OCI-LY7 (cell line): ENCODE data around the gene BRD9. TPM values are rescaled to one million over a fixed set of nuclear protein-coding genes. Genes with fewer than 3 reads are reported as not detected.
"Not testable (repeated sequence)": the region's sequence is repeated elsewhere in the genome, so short reads cannot be mapped to it uniquely, and the experiment has no call there.

Experiments
- BruUV-seq: library from RNA; stranded (reverse); fragments of 400-500 nt; replicated peaks from 2 replicates; lab custom pipeline; 2021; lab: Mats Ljungman, UMichigan
- CTCF ChIA-PET: fragments of 300-600 bp; sonication (Branson Sonifier 250); formaldehyde crosslinking; loops from one replicate; lab custom pipeline; 2022; ENCODE audit warnings: antibody characterized with exemption; ENCODE audit not compliant: unreplicated experiment; lab: Charles Lee
- POLR2A ChIA-PET: fragments of 300-600 bp; sonication (Branson Sonifier 250); formaldehyde crosslinking; loops from one replicate; lab custom pipeline; 2022; ENCODE audit warnings: antibody characterized with exemption; lab: Charles Lee
- DNase-seq: peaks from one replicate; pipeline ENCODE4 v3.0.0-alpha.2; 2015; ENCODE audit warnings: low spot score
- H2AFZ ChIP-seq: fragments of 200-600 bp; sonication (generic), shearing (Covaris generic); 2 replicates; pipeline ENCODE4 v1.6.1; 2014; ENCODE audit warnings: mild to moderate bottlenecking, antibody characterized with exemption, low read length, moderate library complexity
- H3K27ac ChIP-seq: fragments of 200-600 bp; sonication (generic); 2 replicates; pipeline ENCODE4 v1.5.1; 2014; ENCODE audit warnings: mixed run types, low read depth, mild to moderate bottlenecking, moderate library complexity, low read length, inconsistent platforms; ENCODE audit not compliant: poor library complexity, severe bottlenecking
- H3K36me3 ChIP-seq: fragments of 200-600 bp; sonication (generic); 2 replicates; pipeline ENCODE4 v1.6.1; 2014; ENCODE audit warnings: mild to moderate bottlenecking, antibody characterized with exemption, low read length, moderate library complexity, mixed read lengths; ENCODE audit not compliant: insufficient read depth
- H3K4me1 ChIP-seq: fragments of 200-600 bp; sonication (generic); 2 replicates; pipeline ENCODE4 v1.5.1; 2014; ENCODE audit warnings: mild to moderate bottlenecking, low read length; ENCODE audit not compliant: insufficient read depth, poor library complexity, severe bottlenecking
- H3K4me2 ChIP-seq: fragments of 200-600 bp; sonication (generic); 2 replicates; pipeline ENCODE4 v1.6.1; 2014; ENCODE audit warnings: mild to moderate bottlenecking, low read length
- H3K4me3 ChIP-seq: fragments of 200-600 bp; sonication (generic); 2 replicates; pipeline ENCODE4 v1.5.1; 2014; ENCODE audit warnings: mild to moderate bottlenecking, low read depth, low read length; ENCODE audit not compliant: poor library complexity, severe bottlenecking
- H3K79me2 ChIP-seq: fragments of 200-600 bp; sonication (generic); 2 replicates; pipeline ENCODE4 v1.6.1; 2016; ENCODE audit warnings: low read depth, mild to moderate bottlenecking, low read length, moderate library complexity, mixed read lengths; ENCODE audit not compliant: insufficient read depth
- H3K9me2 ChIP-seq: fragments of 200-600 bp; sonication (generic); 2 replicates; pipeline ENCODE4 v1.6.1; 2016; ENCODE audit warnings: mild to moderate bottlenecking, low read length, mixed read lengths; ENCODE audit not compliant: insufficient read depth
- H3K9me3 ChIP-seq: fragments of 200-600 bp; sonication (generic); 2 replicates; pipeline ENCODE4 v1.6.1; 2014; ENCODE audit warnings: mild to moderate bottlenecking, mixed run types, low read length, mixed read lengths
- H4K20me1 ChIP-seq: fragments of 200-600 bp; sonication (generic); 2 replicates; pipeline ENCODE4 v1.6.1; 2014; ENCODE audit warnings: mild to moderate bottlenecking, antibody characterized with exemption, low read length, moderate library complexity, mixed read lengths; ENCODE audit not compliant: insufficient read depth
- CTCF ChIP-seq: fragments of 200-600 bp; sonication (generic); conservative IDR thresholded peaks from 2 replicates; pipeline ENCODE4 v1.5.1; 2014; ENCODE audit warnings: mild to moderate bottlenecking, antibody characterized with exemption, low read length, moderate library complexity, mixed read lengths
- EZH2phosphoT487 ChIP-seq: fragments of 200-600 bp; sonication (generic); IDR thresholded peaks from 2 replicates; pipeline ENCODE4 v1.6.1; 2018; ENCODE audit warnings: low read depth, borderline replicate concordance, mild to moderate bottlenecking, mixed run types, antibody characterized with exemption, low read length, moderate library complexity, mixed read lengths
- intact Hi-C: fragments of 100-400 bp; cut with micrococcal nuclease; formaldehyde crosslinking; loops from one replicate; pipeline ENCODE4 v1.10.0; 2022; ENCODE audit not compliant: unreplicated experiment
- total RNA-seq, 2 experiments: library from RNA; depleted of rRNA in 1 of 2; stranded (reverse); fragments of >200 nt in 1 of 2; shearing (Covaris generic) in 1 of 2; gene quantifications; 2 replicates each; pipeline ENCODE4 v1.2.3, GENCODE V29; 2014 to 2022

Gene BRD9
- total RNA-seq, 2 experiments from 2014 or later, result 46.7 to 78.7 TPM

GRCh38 chr5:916441-917293 is 24.1 kb upstream of the BRD9 start:
- no peak overlapping the region for H2AFZ ChIP-seq
- no peaks in the 10 kb centered on the region for H3K9me3 ChIP-seq
- no peaks in the 10 kb centered on the region for H4K20me1 ChIP-seq
- H3K4me2 ChIP-seq, result no peak overlapping the region
- H3K27ac ChIP-seq, result no peak overlapping the region
- POLR2A ChIA-PET, result no interaction called here
- intact Hi-C loops, result no loop called here
- H3K79me2 ChIP-seq, result no peaks in the 10 kb centered on the region
- no peaks in the 10 kb centered on the region for H3K4me1 ChIP-seq
- TF ChIP-seq CTCF (no peak), EZH2phosphoT487 (no peak)
- H3K36me3 ChIP-seq, result peaks cover 80% of the 10 kb centered on the region
- H3K9me2 ChIP-seq, result no peaks in the 10 kb centered on the region
- DNase-seq, result no peak
- CTCF ChIA-PET, result interaction anchor here (0.6 kb wide), 1 partner anchor 1297 kb away, joined by 3 read pairs; no protein-coding TSS in a partner anchor
- BruUV-seq, result no TSS peak
- H3K4me3 ChIP-seq, result no peak overlapping the region

DNA sequence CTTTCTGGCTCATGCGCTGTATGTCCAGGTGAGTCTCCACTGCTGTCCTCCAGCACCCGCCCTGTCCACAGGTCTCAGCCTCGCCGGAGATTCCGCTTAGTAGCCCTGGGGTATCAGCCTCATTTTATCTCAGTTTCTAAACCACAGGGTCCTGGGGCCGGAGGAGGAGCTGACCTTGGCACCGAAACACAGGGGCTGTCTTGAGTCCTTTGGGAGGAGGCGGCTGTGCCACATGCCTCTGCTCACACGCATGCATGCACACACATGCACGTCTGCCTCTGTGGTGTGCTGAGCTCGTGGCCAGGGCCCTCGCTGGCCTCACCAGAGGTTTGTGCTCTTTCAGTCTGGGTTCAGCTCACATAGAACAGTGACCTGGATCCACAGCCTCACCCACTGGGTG is 23.3 kb upstream of the BRD9 start:
- ChIA-PET CTCF (no interaction called here), POLR2A (no interaction called here)
- no peak overlapping the region for H3K27ac ChIP-seq
- BruUV-seq, result no TSS peak
- H4K20me1 ChIP-seq, result no peaks in the 10 kb centered on the region
- no peak for DNase-seq
- TF ChIP-seq EZH2phosphoT487 (no peak), CTCF (no peak)
- H3K36me3 ChIP-seq, result peaks cover 80% of the 10 kb centered on the region
- no peaks in the 10 kb centered on the region for H3K9me2 ChIP-seq
- H2AFZ ChIP-seq, result no peak overlapping the region
- no peaks in the 10 kb centered on the region for H3K4me1 ChIP-seq
- H3K9me3 ChIP-seq, result no peaks in the 10 kb centered on the region
- no peak overlapping the region for H3K4me3 ChIP-seq
- intact Hi-C loops, result no loop called here
- H3K4me2 ChIP-seq, result no peak overlapping the region
- H3K79me2 ChIP-seq, result no peaks in the 10 kb centered on the region

DNA sequence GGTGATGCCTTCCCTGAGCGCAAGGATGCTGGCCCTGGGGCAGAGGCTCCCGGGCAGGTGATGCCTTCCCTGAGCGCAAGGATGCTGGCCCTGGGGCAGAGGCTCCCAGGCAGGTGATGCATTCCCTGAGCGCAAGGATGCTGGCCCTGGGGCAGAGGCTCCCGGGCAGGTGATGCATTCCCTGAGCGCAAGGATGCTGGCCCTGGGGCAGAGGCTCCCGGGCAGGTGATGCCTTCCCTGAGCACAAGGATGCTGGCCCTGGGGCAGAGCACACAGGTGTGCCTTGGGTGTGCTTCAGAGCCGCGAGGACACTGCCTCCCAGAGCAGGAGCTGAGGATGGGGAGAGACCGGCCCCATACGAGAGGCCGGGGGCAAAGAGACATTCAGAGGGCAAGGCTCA is 22.7 kb upstream of the BRD9 start:
- H4K20me1 ChIP-seq, H3K4me3 ChIP-seq, H3K27ac ChIP-seq, DNase-seq, POLR2A ChIA-PET, H2AFZ ChIP-seq, H3K4me2 ChIP-seq, H3K4me1 ChIP-seq, H3K9me3 ChIP-seq, CTCF ChIA-PET, BruUV-seq, H3K79me2 ChIP-seq, intact Hi-C loops, H3K9me2 ChIP-seq: not testable (repeated sequence)
- peaks cover 86% of the 10 kb centered on the region for H3K36me3 ChIP-seq
